ENCODE data around the gene IFT20.
"Not testable (repeated sequence)": the region's sequence is repeated elsewhere in the genome, so short reads cannot be mapped to it uniquely, and the experiment has no call there.

Gene IFT20

GRCh38 chr17:28306954-28307401 is 28.3 kb downstream of the IFT20 start:
- DNase-seq: no peak

DNA sequence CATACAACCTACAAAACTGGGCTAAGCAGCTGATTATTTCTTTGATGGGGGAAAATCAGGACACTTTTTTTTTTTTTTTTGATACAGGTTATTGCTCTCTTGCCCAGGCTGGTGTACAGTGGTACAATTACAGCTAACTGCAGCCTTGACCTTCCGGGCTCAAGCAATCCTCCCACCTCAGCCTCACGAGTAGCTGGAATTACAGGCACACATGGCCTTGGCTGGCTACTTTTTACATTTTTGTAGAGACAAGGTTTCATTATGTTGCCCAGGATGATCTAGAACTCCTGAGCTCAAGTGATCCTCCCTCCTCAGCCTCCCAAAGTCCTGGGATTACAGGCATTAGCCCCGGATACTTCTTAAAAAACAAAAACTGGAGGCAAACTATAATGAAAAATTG is 36.8 kb downstream of the IFT20 start:
- no peak for DNase-seq

GRCh38 chr17:28295677-28296578 is 39.3 kb downstream of the IFT20 start:
- DNase-seq: no peak

- no peak for DNase-seq
These were observed 41.3 kb downstream of the IFT20 start for GRCh38 chr17:28293994-28294393.

DNA sequence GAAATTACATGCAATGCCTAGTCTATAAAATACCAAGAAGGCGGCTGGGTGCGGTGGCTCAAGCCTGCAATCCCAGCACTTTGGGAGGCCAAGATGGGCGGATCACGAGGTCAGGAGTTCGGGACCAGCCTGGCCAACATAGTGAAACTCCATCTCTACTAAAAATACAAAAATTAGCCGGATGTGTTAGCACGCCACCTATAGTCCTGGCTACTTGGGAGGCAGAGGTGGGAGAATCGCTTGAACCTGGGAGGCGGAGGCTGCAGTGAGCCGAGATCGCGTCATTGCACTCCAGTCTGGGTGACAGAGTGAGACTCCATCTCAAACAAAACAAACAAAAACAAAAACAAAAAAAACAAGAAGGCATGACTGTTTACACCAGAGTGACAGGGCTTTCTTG is 42.4 kb downstream of the IFT20 start:
- DNase-seq: not testable (repeated sequence)

DNA sequence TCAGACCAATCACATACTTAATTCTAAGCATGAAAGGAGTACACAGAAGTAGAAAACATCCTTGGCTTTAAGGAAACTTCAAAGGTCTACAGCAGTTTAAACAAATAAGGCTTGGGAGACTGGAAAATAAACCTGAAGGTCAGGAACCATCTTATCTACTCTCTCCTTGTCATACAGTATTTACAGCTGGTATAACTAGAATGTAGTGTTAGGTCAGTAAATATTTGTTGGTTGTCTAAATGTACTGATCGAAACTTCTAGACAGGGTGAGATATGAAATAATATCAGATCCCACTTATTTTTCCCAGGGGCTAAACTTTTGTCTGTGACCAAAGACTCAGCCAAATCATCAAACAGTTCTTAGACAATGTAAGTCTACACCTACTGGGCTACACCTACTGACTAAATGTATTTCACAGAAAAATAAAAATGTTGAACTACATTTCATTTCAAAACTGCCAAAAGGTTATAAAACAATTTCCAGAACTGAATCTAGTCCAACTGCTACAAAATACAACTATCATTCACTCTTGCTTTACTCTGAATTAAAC is 43.4 kb downstream of the IFT20 start:
- DNase-seq: no peak

GRCh38 chr17:28290703-28291102 is 44.6 kb downstream of the IFT20 start:
- DNase-seq: no peak

DNA sequence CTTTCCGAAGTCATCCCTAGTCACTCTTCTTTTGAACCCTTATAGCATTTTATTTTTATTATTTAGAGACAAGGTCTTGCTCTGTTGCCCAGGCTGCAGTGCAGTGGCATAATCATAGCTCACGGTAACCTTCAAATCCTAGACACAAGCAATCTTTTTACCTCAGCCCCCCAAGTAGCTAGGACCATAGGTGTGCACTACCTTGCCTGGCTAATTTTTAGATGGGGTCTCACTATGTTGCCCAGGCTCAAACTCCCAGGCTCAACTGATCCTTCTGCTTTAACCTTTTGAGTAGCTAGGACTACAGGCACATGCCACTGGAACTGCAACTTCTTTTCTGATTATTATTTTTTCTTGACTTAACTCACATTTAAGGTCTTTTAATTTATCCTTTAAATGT is 49.3 kb downstream of the IFT20 start:
- no peak for DNase-seq

DNA sequence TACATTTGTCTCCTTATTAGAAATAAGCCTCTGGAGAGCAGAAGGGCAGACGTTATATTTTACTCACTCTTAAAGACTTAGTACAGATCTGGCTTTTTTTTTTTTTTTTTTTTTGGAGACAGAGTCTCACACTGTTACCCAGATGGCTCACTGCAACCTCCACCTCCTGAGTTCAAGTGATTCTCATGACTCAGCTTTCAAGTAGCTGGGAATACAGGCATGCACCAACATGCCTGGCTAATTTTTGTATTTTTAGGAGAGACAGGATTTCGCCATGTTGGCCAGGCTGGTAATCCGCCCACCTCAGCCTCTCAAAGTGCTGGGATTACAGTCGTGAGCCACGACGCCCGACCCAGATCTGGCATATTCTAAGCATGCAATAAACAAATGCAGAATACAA is 52.7 kb downstream of the IFT20 start:
- no peak for DNase-seq

DNA sequence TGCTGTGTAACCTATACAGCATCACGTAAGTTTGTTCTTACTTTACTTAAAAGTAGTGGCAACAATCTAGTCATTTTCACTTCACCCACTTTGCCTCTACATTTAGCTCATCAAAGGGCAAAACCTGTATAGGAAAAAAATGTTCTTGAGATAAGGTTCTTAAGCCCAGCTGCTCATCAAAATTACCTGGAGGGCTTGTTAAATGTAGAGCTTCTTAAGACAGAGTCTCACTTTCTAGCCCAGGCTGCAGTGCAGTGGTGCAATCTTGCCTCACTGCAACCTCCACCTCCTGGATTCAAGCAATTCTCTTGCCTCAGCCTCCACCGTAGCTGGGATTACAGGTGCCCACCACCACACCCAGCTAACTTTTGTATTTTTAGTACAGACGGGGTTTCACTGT is 54.4 kb downstream of the IFT20 start:
- no peak for DNase-seq

GRCh38 chr17:28279411-28279810 is 55.9 kb downstream of the IFT20 start:
- DNase-seq: no peak

All from NCI-H2227 treated with DMSO at 0.1 percent for 48 hours (cell line).